HL-60 (cell line): ENCODE results near the gene SNAI3.

Experiments used
- CTCF ChIP-seq: IDR thresholded peaks from one replicate; pipeline ENCODE4 v1.5.1; 2011; ENCODE audit warnings: low read length, control low read depth, inconsistent platforms; ENCODE audit not compliant: insufficient read depth
- GABPA ChIP-seq: IDR thresholded peaks from 2 replicates; pipeline ENCODE4 v1.6.1; 2012; ENCODE audit warnings: low read depth
- REST ChIP-seq: IDR thresholded peaks from 2 replicates; pipeline ENCODE4 v1.6.1; 2012; ENCODE audit warnings: low read depth; ENCODE audit not compliant: insufficient replicate concordance

- no peak for TF ChIP-seq CTCF
- TF ChIP-seq REST = no peak
- TF ChIP-seq GABPA = no peak
Observed at GRCh38 chr16:88656291-88656980, 29.9 kb downstream of the SNAI3 start.
